HG03196 (cell line): ENCODE measurements around the gene MINAR2.
A peak's percentile ranks its signal among the peaks of the same experiment; 100 is the strongest.

Experiments
- ATAC-seq: cut with Tn5 transposase; IDR thresholded peaks from one replicate; pipeline ENCODE4 v1.9.1; 2021; ENCODE audit not compliant: unreplicated experiment

Gene MINAR2

GRCh38 chr5:129747572-129748407 lies at the start of gene MINAR2:
Gene MINAR2 (plus strand): TSS chr5:129748094. CDS start chr5:129748191, 97 bp downstream.
- no peak for ATAC-seq

- ATAC-seq, result no peak
Measured at GRCh38 chr5:129698661-129699060, 49.2 kb upstream of the MINAR2 start.

GRCh38 chr5:129716235-129716634 lies 31.7 kb upstream of the MINAR2 start:
- no peak for ATAC-seq

GRCh38 chr5:129716651-129717050 lies 31.2 kb upstream of the MINAR2 start:
- no peak for ATAC-seq

GRCh38 chr5:129717751-129718310 lies 30.1 kb upstream of the MINAR2 start:
- no peak for ATAC-seq

- no peak for ATAC-seq
Measured at GRCh38 chr5:129718471-129719090, 29.3 kb upstream of the MINAR2 start.

- no peak for ATAC-seq
Measured at GRCh38 chr5:129724222-129724621, 23.7 kb upstream of the MINAR2 start.

GRCh38 chr5:129724647-129725046 lies 23.2 kb upstream of the MINAR2 start:
- ATAC-seq, result no peak

- no peak for ATAC-seq
Measured at GRCh38 chr5:129739773-129740172, 8.1 kb upstream of the MINAR2 start.

GRCh38 chr5:129743541-129744187 lies 4.2 kb upstream of the MINAR2 start:
- no peak for ATAC-seq

GRCh38 chr5:129745997-129746396 lies 1.9 kb upstream of the MINAR2 start:
- ATAC-seq, result no peak

- ATAC-seq, result no peak
Measured at GRCh38 chr5:129746876-129747275, 1.0 kb upstream of the MINAR2 start.

- ATAC-seq, result no peak
Measured at GRCh38 chr5:129748913-129749880, 1.3 kb downstream of the MINAR2 start.

GRCh38 chr5:129760636-129761325 lies 12.9 kb downstream of the MINAR2 start:
- ATAC-seq, result no peak

GRCh38 chr5:129763651-129764050 lies 15.8 kb downstream of the MINAR2 start:
- no peak for ATAC-seq

- ATAC-seq, result no peak
Measured at GRCh38 chr5:129766798-129767197, 18.9 kb downstream of the MINAR2 start.

- peak; percentile 92 for ATAC-seq
Measured at GRCh38 chr5:129767927-129768380, 20.1 kb downstream of the MINAR2 start.

- ATAC-seq, result no peak
Measured at GRCh38 chr5:129768735-129769134, 20.8 kb downstream of the MINAR2 start.

- no peak for ATAC-seq
Measured at GRCh38 chr5:129770024-129770820, 22.3 kb downstream of the MINAR2 start.
